GM12878 (cell line): ENCODE measurements around the gene NPL. TPM values are rescaled to one million over a fixed set of nuclear protein-coding genes. Genes with fewer than 3 reads are reported as not detected.

Experiments used
- ATF7 ChIP-seq: fragments of 450-650 bp; IDR thresholded peaks from 2 replicates; pipeline ENCODE4 v1.6.1; 2016; ENCODE audit warnings: low read depth, mild to moderate bottlenecking
- CREB1 ChIP-seq: IDR thresholded peaks from 2 replicates; pipeline ENCODE4 v1.6.1; 2012; ENCODE audit warnings: low read depth, mild to moderate bottlenecking, inconsistent platforms
- CREM ChIP-seq: IDR thresholded peaks from 2 replicates; pipeline ENCODE4 v1.6.1; 2014; ENCODE audit warnings: antibody characterized with exemption, low read depth
- HCFC1 ChIP-seq: fragments of 150-350 bp; IDR thresholded peaks from 2 replicates; pipeline ENCODE4 v1.6.1; 2014; ENCODE audit warnings: low read length
- HDAC6 ChIP-seq: fragments of 200-600 bp; sonication (generic); IDR thresholded peaks from one replicate; pipeline ENCODE4 v1.8.0; 2017; ENCODE audit warnings: antibody characterized with exemption; ENCODE audit not compliant: unreplicated experiment
- LARP7 ChIP-seq: fragments of 450-650 bp; IDR thresholded peaks from 2 replicates; pipeline ENCODE4 v1.6.1; 2017; ENCODE audit warnings: mild to moderate bottlenecking
- NR2F1 ChIP-seq: fragments of 450-650 bp; conservative IDR thresholded peaks from 2 replicates; pipeline ENCODE4 v1.6.1; 2017; ENCODE audit warnings: mild to moderate bottlenecking
- RELB ChIP-seq: fragments of 450-650 bp; IDR thresholded peaks from 2 replicates; pipeline ENCODE4 v1.6.1; 2017; ENCODE audit warnings: low read depth, mild to moderate bottlenecking, moderate library complexity
- SREBF1 ChIP-seq: IDR thresholded peaks from 2 replicates; pipeline ENCODE4 v1.6.1; 2012; ENCODE audit warnings: mild to moderate bottlenecking, low read length
- SRF ChIP-seq, 2 experiments: IDR thresholded peaks; 2 replicates each; pipeline ENCODE4 v1.6.1; 2011; ENCODE audit warnings: low read depth in 2 of 2, low read length in 2 of 2, mild to moderate bottlenecking in 1 of 2, moderate library complexity in 1 of 2
- YBX1 ChIP-seq: fragments of 450-650 bp; IDR thresholded peaks from 2 replicates; pipeline ENCODE4 v1.6.1; 2016; ENCODE audit warnings: antibody characterized with exemption
- ZNF592 ChIP-seq: fragments of 450-650 bp; IDR thresholded peaks from 2 replicates; pipeline ENCODE4 v1.6.1; 2017; ENCODE audit warnings: mild to moderate bottlenecking, moderate library complexity
- polyA plus RNA-seq, 11 experiments: library from polyadenylated mRNA; depleted of rRNA in 4 of 11; unstranded in 6 of 11; stranded (reverse) in 5 of 11; fragments of >200 nt; fragmentation: Nextera tagmentation in 4 of 11; fragmentation: Illumina TruSeq in 1 of 11; extraction: Ambion mirVana in 4 of 11; extraction: Trizol in 1 of 11; gene quantifications; 1 replicate in 1 of 11; 2 replicates in 10 of 11; pipeline versions ENCODE4 v1.2.1 to v1.2.3, GENCODE V29; 2011 to 2016; ENCODE audit warnings: inconsistent platforms in 2 of 11, missing spikeins in 2 of 11, low read depth in 1 of 11
- total RNA-seq, 4 experiments: library from RNA; depleted of rRNA in 3 of 4; stranded (reverse); fragments of >200 nt in 3 of 4; fragmentation: Illumina TruSeq in 1 of 4; extraction: Trizol in 1 of 4; gene quantifications; 2 replicates each; pipeline versions ENCODE4 v1.2.1 to v1.2.3, GENCODE V29; 2013 to 2021
- TF ChIP-seq, protein P1 (sequence below): fragments of 450-650 bp; IDR thresholded peaks from 2 replicates; pipeline ENCODE4 v1.6.1; 2017; ENCODE audit warnings: mild to moderate bottlenecking, low read depth, inconsistent platforms; ENCODE audit not compliant: poor library complexity, severe bottlenecking

Gene NPL
- total and polyA plus RNA-seq, 10 of the 15 experiments (the other 5 are each of a cell fraction or from before 2014, with no cell fraction given), result 5.3 to 19.2 (median 10.0) TPM

- TF ChIP-seq ZNF592 (no peak), NR2F1 (no peak), YBX1 (no peak), HDAC6 (no peak), ATF7 (0 out of 2 replicates have a peak, but pooled peaks have one; percentile 26), CREM (peak; percentile 79), HCFC1 (no peak), LARP7 (no peak), SRF (IDR thresholded peaks at IDR 0.05; ENCODE audit: low read depth in 2 of 2, low read length in 2 of 2) (no peak), RELB (0 out of 2 replicates have a peak, but pooled peaks have one; percentile 17), CREB1 (peak; percentile 91), SREBF1 (no peak)
- TF ChIP-seq, protein P1, sequence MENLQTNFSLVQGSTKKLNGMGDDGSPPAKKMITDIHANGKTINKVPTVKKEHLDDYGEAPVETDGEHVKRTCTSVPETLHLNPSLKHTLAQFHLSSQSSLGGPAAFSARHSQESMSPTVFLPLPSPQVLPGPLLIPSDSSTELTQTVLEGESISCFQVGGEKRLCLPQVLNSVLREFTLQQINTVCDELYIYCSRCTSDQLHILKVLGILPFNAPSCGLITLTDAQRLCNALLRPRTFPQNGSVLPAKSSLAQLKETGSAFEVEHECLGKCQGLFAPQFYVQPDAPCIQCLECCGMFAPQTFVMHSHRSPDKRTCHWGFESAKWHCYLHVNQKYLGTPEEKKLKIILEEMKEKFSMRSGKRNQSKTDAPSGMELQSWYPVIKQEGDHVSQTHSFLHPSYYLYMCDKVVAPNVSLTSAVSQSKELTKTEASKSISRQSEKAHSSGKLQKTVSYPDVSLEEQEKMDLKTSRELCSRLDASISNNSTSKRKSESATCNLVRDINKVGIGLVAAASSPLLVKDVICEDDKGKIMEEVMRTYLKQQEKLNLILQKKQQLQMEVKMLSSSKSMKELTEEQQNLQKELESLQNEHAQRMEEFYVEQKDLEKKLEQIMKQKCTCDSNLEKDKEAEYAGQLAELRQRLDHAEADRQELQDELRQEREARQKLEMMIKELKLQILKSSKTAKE, result no peak
- TF ChIP-seq, all 136 proteins: peak for 6
These were observed 51.9 kb downstream of the NPL start (continued) for GRCh38 chr1:182841368-182841988.
